Keratinocyte (primary cell): ENCODE results near the gene BCAP31. TPM values are rescaled to one million over a fixed set of nuclear protein-coding genes. Genes with fewer than 3 reads are reported as not detected.

Experiments used
- DNase-seq: peaks from one replicate; pipeline ENCODE4 v3.0.0-alpha.2; 2011; ENCODE audit warnings: low read depth, missing footprints, low spot score
- FAIRE-seq: peaks from 2 replicates; lab custom pipeline; 2011; peaks lifted over from hg19 to GRCh38; lab: Jason Lieb, UNC
- H2AFZ ChIP-seq: 2 replicates; pipeline ENCODE4 v1.6.0; 2012; ENCODE audit warnings: low read length, control low read depth, inconsistent platforms; ENCODE audit not compliant: control insufficient read depth
- H3K27ac ChIP-seq: 2 replicates; pipeline ENCODE4 v1.5.1; 2011; ENCODE audit warnings: low read length; ENCODE audit not compliant: control insufficient read depth, insufficient read depth
- H3K27me3 ChIP-seq: 3 replicates; pipeline ENCODE4 v1.6.0; 2011; ENCODE audit warnings: low read length; ENCODE audit not compliant: control insufficient read depth, insufficient read depth; ENCODE audit errors: extremely low read depth
- H3K36me3 ChIP-seq, 2 experiments: 2 replicates in 1 of 2; 3 replicates in 1 of 2; pipeline ENCODE4 v1.5.1; 2011; ENCODE audit warnings: low read length in 2 of 2, mild to moderate bottlenecking in 1 of 2; ENCODE audit not compliant: control insufficient read depth in 2 of 2, insufficient read depth in 2 of 2; ENCODE audit errors: extremely low read depth in 1 of 2
- H3K4me1 ChIP-seq: 3 replicates; pipeline ENCODE4 v1.5.1; 2011; ENCODE audit warnings: low read length; ENCODE audit not compliant: control insufficient read depth, insufficient read depth; ENCODE audit errors: extremely low read depth
- H3K4me2 ChIP-seq: 3 replicates; pipeline ENCODE4 v1.6.0; 2011; ENCODE audit warnings: low read depth, low read length; ENCODE audit not compliant: control insufficient read depth, insufficient read depth; ENCODE audit errors: extremely low read depth
- H3K4me3 ChIP-seq, 3 experiments: fragments of 200-600 bp in 1 of 3; sonication (generic) in 1 of 3; 2 replicates in 2 of 3; 3 replicates in 1 of 3; pipeline ENCODE4 v1.5.1; 2011 to 2016; ENCODE audit warnings: low read length in 3 of 3, mild to moderate bottlenecking in 3 of 3, control low read depth in 2 of 3, inconsistent platforms in 1 of 3, low read depth in 1 of 3, mixed read lengths in 1 of 3, mixed run types in 1 of 3, moderate library complexity in 1 of 3; ENCODE audit not compliant: control insufficient read depth in 2 of 3, insufficient read depth in 2 of 3; ENCODE audit errors: extremely low read depth in 1 of 3
- H3K79me2 ChIP-seq: 2 replicates; pipeline ENCODE4 v1.6.0; 2012; ENCODE audit warnings: low read length; ENCODE audit not compliant: control insufficient read depth, insufficient read depth
- H3K9ac ChIP-seq: 3 replicates; pipeline ENCODE4 v1.6.0; 2011; ENCODE audit warnings: low read length; ENCODE audit not compliant: control insufficient read depth, insufficient read depth; ENCODE audit errors: extremely low read depth
- H3K9me1 ChIP-seq: 3 replicates; pipeline ENCODE4 v1.6.0; 2011; ENCODE audit warnings: low read length; ENCODE audit not compliant: control insufficient read depth, insufficient read depth; ENCODE audit errors: extremely low read depth
- H3K9me3 ChIP-seq: 2 replicates; pipeline ENCODE4 v1.5.1; 2012; ENCODE audit warnings: low read depth, low read length; ENCODE audit not compliant: control insufficient read depth
- H4K20me1 ChIP-seq: 3 replicates; pipeline ENCODE4 v1.6.0; 2011; ENCODE audit warnings: low read length; ENCODE audit not compliant: control insufficient read depth, insufficient read depth; ENCODE audit errors: extremely low read depth
- CTCF ChIP-seq, 3 experiments: IDR thresholded peaks in 1 of 3; conservative IDR thresholded peaks in 1 of 3; optimal IDR thresholded peaks in 1 of 3; 2 replicates in 2 of 3; 3 replicates in 1 of 3; pipeline versions ENCODE3 to v1.5.1; 2011; ENCODE audit warnings: low read length in 3 of 3, mild to moderate bottlenecking in 3 of 3, moderate library complexity in 2 of 3, control low read depth in 1 of 3, inconsistent platforms in 1 of 3; ENCODE audit not compliant: insufficient read depth in 2 of 3; ENCODE audit errors: extremely low read depth in 1 of 3
- EZH2 ChIP-seq: IDR thresholded peaks from one replicate; pipeline ENCODE4 v1.6.1; 2012; ENCODE audit warnings: inconsistent platforms, mild to moderate bottlenecking, low read length, moderate library complexity
- dilution Hi-C: fragments of 300-500 bp; cut with MboI; formaldehyde crosslinking; loops from one replicate; pipeline ENCODE4 v1.7.0; 2020; ENCODE audit warnings: low sequenced_read_pairs; ENCODE audit not compliant: extremely low pct_ligation_motif_present
- polyA plus RNA-seq, 5 experiments: library from polyadenylated mRNA; depleted of rRNA in 3 of 5; stranded (reverse) in 3 of 5; stranded (forward) in 1 of 5; unstranded in 1 of 5; fragments of >200 nt; gene quantifications; 1 replicate in 1 of 5; 2 replicates in 3 of 5; 3 replicates in 1 of 5; pipeline versions ENCODE4 v1.2.1 to v1.2.3, GENCODE V29; 2011 to 2012; ENCODE audit warnings: missing spikeins in 2 of 5, low read depth in 1 of 5, low replicate concordance in 1 of 5

BCAP31 gene
- polyA plus RNA-seq, 1 donor (not counting 4 experiments of a cell fraction or from before 2014, with no cell fraction given), result 262 TPM

GRCh38 chrX:153733651-153734240, 9.6 kb upstream of the BCAP31 start:
- Histone ChIP-seq H3K36me3 (no peaks in the 10 kb centered on the region), H3K79me2 (no peaks in the 10 kb centered on the region), H3K9ac (no peak overlapping the region), H3K4me2 (no peak overlapping the region), H3K4me3 (no peak overlapping the region), H3K4me1 (peaks cover 13% of the 10 kb centered on the region), H4K20me1 (no peaks in the 10 kb centered on the region), H3K27me3 (no peaks in the 10 kb centered on the region), H2AFZ (no peak overlapping the region), H3K9me1 (no peaks in the 10 kb centered on the region), H3K9me3 (no peaks in the 10 kb centered on the region), H3K27ac (no peak overlapping the region)
- no peak for FAIRE-seq
- dilution Hi-C loops, result no loop called here
- no peak for TF ChIP-seq EZH2
- TF ChIP-seq CTCF (optimal IDR thresholded peaks at IDR 0.05 in 1 of 3, IDR thresholded peaks at IDR 0.05 in 1 of 3, conservative IDR thresholded peaks at IDR 0.05 in 1 of 3; ENCODE audit: extremely low read depth in 1 of 3, insufficient read depth in 2 of 3, low read length in 3 of 3), result no peak
- no peak for DNase-seq

- H3K27ac ChIP-seq, result peak overlapping the region; percentile 78
- no peaks in the 10 kb centered on the region for H3K9me1 ChIP-seq
- no peak for TF ChIP-seq CTCF (optimal IDR thresholded peaks at IDR 0.05 in 1 of 3, IDR thresholded peaks at IDR 0.05 in 1 of 3, conservative IDR thresholded peaks at IDR 0.05 in 1 of 3; ENCODE audit: extremely low read depth in 1 of 3, insufficient read depth in 2 of 3, low read length in 3 of 3)
- no peak for TF ChIP-seq EZH2
- H3K4me1 ChIP-seq, result peaks cover 15% of the 10 kb centered on the region
- H3K4me3 ChIP-seq, result no peak overlapping the region
- peak overlapping the region; percentile 46 for H2AFZ ChIP-seq
- no peaks in the 10 kb centered on the region for H3K9me3 ChIP-seq
- DNase-seq, result no peak
- H3K4me2 ChIP-seq, result peak overlapping the region; percentile 56
- H3K79me2 ChIP-seq, result no peaks in the 10 kb centered on the region
- H3K27me3 ChIP-seq, result no peaks in the 10 kb centered on the region
- dilution Hi-C loops, result no loop called here
- H3K9ac ChIP-seq, result peak overlapping the region; percentile 56
- H4K20me1 ChIP-seq, result no peaks in the 10 kb centered on the region
- no peaks in the 10 kb centered on the region for H3K36me3 ChIP-seq
- FAIRE-seq, result peak; percentile 39
Measured at GRCh38 chrX:153732401-153732800, 8.2 kb upstream of the BCAP31 start.
